AG20443 (cell line): ENCODE measurements around the gene GOLGA6C.
"Not testable (repeated sequence)": the region's sequence is repeated elsewhere in the genome, so short reads cannot be mapped to it uniquely, and the experiment has no call there.

ENCODE experiments used
- DNase-seq: peaks from one replicate; pipeline ENCODE4 v3.0.0; 2012; ENCODE audit warnings: low spot score, mixed read lengths

Gene GOLGA6C

DNA sequence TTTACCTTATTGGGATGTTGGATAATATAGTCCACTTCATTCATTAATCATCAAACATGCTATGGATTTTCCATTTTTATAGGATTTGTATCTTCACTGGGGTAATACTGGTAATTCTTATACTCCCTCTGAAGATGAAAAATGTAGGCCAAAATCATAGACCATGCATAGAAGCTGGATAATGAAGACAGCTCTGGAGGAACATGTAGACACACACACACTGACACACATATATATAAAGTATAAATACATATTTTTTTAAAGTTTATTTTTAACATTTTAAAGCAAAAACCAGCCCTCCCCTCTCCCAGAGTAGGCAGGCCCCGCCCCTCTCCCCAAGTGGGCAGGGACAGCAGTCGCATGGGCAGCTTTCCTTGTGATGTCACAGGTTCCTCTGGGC lies at the start of gene GOLGA6C:
Gene GOLGA6C, plus strand, starts transcription at position 301 of the 400 bp plus-strand sequence. CDS start 265 bp downstream, outside the sequence.
- DNase-seq: not testable (repeated sequence)

DNA sequence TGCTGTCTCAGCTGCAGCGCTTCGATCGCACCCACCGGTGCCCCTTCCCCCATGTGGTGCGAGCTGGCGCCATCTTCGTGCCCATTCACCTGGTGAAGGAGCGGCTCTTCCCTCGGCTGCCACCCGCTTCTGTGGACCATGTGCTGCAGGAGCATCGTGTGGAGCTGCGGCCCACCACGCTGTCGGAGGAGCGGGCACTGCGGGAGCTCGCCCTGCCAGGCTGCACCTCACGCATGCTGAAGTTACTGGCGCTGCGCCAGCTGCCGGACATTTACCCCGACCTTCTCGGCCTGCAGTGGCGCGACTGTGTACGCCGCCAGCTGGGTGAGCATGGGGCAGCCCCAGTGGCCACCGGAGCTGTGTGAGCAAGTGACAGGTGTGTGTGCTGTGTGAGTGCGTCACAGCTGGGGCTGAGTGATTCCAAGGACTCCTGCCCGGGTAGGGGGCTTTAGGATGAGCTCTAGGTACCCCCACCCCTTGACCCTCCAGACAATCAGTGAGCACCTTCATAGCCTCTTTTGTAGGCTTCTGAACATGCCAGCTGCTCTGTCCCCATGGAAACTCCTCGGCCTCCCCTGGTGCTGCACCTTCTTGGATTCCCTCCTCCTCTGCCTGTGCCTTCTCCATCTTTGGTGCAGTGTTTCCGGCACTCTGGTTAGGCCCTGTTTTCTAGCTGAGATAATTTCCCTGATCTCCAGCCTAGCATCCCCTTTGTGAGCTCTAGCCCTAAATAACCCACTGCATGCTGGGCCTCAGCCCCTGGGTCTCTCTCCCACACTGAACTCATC lies 49.4 kb upstream of the GOLGA6C start:
- no peak for DNase-seq

- no peak for DNase-seq
Observed at GRCh38 chr15:75209289-75209676, 48.9 kb upstream of the GOLGA6C start.

DNA sequence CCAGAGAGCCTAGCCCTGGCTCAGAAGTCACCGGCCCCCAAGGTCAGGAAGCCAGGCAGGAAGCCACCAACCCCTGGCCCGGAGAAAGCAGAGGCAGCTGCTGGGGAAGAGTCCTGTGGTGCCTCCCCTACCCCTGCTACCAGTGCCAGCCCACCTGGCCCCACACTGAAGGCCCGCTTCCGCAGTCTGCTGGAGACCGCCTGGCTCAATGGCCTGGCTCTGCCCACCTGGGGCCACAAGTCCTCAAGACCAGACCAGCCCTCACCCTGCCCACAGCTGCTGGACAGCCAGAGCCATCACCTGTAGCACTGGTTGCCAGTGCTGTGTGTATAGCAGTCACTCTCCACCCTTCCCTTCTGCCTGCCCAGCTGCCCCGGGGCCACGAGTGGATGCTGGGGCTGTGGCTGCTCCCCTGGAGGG lies 47.3 kb upstream of the GOLGA6C start:
- no peak for DNase-seq

GRCh38 chr15:75211436-75212199 lies 46.5 kb upstream of the GOLGA6C start:
- no peak for DNase-seq

GRCh38 chr15:75212200-75212858 lies 45.8 kb upstream of the GOLGA6C start:
- no peak for DNase-seq

- no peak for DNase-seq
Observed at GRCh38 chr15:75213212-75213767, 44.8 kb upstream of the GOLGA6C start.

GRCh38 chr15:75213768-75214221 lies 44.3 kb upstream of the GOLGA6C start:
- DNase-seq: no peak

DNA sequence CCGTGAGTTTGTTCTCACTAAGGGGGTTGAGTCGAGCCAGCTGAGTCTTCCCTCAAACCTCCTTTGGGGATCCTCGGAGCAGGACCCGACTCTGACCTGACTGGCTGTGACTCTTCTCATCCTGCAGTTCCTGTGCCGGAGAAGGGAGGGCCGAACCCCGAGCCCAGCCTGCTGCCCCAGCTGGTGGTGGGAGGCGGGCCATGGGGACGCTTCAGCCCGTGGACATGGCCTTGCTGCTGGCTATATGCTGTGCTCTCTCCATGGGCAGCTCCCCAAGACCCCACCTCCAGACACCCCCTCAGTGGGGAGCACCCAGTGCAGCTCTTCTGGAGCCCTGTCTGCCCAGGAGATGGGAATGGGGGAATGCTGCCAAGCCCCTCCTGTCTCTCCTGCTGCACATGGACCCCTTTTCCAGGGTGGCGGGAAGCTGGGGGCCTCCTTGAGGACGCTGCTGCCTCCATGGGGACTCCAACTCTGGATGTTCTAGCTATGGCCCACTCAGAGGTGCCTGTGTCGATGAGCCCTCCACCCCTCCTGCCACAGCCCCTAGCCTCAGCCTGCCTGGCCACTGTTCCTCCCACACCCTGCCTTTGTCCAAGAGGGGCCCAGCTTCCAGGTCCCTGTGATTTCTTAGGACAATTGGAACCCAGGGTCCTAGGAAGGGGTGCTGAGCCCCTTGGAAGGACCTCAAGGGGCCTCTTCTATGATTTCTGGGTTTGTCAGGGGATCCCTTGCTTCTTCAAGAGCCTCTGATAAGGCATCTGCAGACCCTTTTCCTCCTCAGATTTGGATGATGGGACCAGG lies 43.6 kb upstream of the GOLGA6C start:
- DNase-seq: no peak

GRCh38 chr15:75215107-75216004 lies 42.8 kb upstream of the GOLGA6C start:
- no peak for DNase-seq

- DNase-seq: no peak
Observed at GRCh38 chr15:75217012-75217411, 41.1 kb upstream of the GOLGA6C start.

DNA sequence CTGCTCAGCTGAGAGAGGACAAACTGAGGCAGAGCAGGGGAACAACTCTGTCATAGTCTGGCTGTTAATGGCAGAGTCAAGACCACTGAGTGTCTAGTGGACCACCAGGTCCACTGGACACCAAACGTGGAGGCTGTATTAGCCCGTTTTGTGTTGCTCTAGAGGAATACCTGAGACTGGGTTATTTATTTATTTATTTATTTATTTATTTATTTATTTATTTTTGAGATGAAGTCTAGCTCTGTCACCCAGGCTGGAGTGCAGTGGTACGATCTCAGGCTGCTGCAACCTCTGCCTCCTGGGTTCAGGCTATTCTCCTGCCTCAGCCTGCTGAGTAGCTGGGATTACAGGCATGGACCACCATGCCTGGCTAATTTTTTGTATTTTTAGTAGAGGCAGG lies 40.6 kb upstream of the GOLGA6C start:
- not testable (repeated sequence) for DNase-seq

DNA sequence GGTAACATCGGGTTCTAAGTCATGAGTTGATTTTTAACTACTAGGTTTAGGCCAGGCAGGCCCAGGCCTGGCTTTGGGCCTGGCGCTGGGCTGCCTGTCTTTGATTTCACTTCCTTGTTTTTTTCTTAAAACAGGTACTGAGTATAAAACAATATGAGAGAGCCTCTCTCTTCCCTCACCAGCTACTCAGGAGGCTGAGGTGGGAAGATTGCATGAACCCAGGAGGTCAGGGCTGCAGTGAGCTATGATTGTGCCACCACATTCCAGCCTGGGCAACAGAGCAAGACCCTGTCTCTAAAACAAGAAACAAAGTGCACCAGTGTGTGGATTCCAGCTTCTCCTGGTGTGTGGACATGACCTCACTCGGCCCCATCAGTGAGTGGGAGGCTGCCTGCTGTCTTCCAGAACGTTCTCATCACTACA lies 38.6 kb upstream of the GOLGA6C start:
- not testable (repeated sequence) for DNase-seq

DNA sequence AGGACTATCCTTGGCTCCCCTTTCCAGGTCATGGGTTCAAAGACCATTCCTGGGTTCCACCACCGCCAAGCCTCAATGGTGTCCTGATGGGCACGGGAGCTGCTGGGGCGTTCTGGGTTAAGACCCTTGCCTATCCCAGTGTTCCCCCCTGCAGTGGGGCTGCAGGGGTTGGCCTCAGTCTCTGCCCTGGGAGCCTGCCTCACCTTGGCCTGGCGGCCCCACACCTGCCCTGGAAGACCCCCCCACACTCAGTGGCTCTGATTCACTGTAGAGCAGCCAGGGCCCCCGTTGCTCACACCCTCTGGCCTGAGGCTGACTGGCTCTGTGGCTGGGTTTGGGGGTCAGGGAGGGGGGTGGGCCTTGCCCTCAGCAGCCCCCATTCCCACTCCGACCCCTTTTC lies 34.4 kb upstream of the GOLGA6C start:
- DNase-seq: no peak

- no peak for DNase-seq
Observed at GRCh38 chr15:75224281-75224680, 33.9 kb upstream of the GOLGA6C start.

DNA sequence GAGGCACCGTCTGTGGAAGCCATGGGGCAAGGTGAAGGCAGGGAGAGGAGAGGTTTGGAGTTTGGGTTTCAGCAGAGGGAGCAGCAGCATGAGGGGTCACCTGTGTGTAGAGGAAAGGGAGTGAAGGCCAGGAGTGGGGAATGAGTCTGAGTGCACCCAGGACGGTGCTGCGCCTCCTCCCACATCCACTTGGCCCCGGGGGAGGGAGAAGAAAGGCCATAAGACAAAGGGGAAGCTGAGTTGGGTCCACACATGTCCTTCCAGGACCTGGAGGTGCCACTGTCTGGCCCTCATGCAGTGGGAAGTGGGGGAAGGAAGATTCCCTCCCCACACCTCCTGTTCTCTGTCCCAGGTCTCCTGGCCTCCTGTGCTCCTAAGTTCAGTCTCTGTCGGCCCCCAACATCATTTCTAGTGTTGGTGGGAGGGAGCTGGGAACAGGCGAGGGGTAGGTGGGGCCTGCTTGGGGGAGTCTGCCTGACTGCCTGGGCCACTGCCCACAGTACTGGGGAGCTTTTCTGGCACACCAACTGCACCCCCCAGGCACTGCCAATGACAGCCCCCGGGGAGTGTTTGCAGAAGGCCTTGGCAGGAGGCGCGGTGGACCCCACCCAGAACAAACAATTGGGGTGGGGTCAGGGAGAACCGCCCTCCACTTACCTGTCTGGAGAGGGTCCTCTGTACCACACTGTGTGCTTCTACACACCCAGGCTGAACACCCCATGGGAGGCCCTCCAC lies 32.9 kb upstream of the GOLGA6C start:
- not testable (repeated sequence) for DNase-seq

DNA sequence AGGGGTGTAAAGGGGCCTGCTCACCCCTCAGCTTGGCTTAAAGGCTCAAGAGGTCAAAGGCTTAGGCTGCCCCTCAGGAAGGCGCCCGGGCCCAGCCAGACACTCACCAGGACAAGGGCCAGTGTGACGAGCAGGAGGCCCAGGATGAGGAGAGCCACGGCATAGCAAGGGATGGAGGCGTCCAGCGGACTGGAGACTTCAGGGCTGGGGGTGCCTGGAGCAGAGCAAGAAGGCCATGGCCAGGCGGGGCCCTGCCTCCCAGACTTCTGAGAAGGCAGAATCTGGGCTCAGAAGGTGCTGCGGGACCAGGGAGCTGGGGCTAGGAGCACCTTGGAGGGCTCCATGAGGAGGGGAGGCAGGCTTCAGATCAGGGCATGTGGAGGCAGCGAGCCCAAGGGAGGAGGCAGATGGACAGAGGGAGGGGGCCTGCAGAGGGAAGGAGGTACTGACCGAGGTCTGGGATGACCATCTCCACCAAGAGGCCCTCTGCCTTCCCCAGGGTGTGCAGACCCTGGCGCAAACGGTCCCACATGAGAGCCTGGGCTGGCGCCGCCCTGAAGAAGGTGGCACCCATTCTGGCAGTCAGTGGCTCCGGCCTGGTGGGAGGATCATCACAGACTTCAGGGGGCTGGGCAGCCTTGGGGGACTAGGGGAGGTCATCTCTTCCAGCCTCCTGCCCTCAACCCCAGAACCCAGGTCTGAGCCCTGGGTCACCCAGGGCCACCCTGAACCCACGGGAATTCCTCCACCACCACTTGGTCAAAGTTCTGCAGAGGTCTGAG lies 32.0 kb upstream of the GOLGA6C start:
- DNase-seq: no peak

- not testable (repeated sequence) for DNase-seq
Observed at GRCh38 chr15:75227112-75227511, 31.0 kb upstream of the GOLGA6C start.
